K562 (cell line): ENCODE measurements around the gene VPS16. TPM values are rescaled to one million over a fixed set of nuclear protein-coding genes. Genes with fewer than 3 reads are reported as not detected.
A peak's percentile ranks its signal among the peaks of the same experiment; 100 is the strongest.

Experiments
- ATAC-seq: fragments of 200-7000 bp; cut with Tn5 transposase; 3 replicates; pipeline ENCODE4 v1.9.1; 2020; ENCODE audit warnings: moderate library complexity
- BruUV-seq: library from RNA; stranded (reverse); fragments of 400-500 nt; replicated peaks from 2 replicates; lab custom pipeline; 2021; lab: Mats Ljungman, UMichigan
- CTCF ChIA-PET: fragments of 300-600 bp; formaldehyde crosslinking; extraction: SDS; loops from one replicate; lab custom pipeline; 2021; ENCODE audit warnings: low intra/inter-chr PET ratio; lab: Yijun Ruan, JAX
- POLR2A ChIA-PET: fragments of 300-600, 350-650 bp; sonication (Branson Sonifier 250); formaldehyde crosslinking; extraction: SDS; loops from one replicate; lab custom pipeline; 2021; ENCODE audit warnings: antibody characterized with exemption, inconsistent platforms; lab: Yijun Ruan, JAX
- DNase-seq, 4 experiments: peaks; one replicate each; pipeline versions ENCODE4 v3.0.0 to v3.0.0-alpha.2; 2011 to 2018; ENCODE audit warnings: low spot score in 3 of 4, mixed read lengths in 3 of 4; ENCODE audit errors: extremely low read depth in 1 of 4
- FAIRE-seq: peaks from 2 replicates; lab custom pipeline; 2011; peaks lifted over from hg19 to GRCh38; lab: Jason Lieb, UNC
- H2AFZ ChIP-seq: 2 replicates; pipeline ENCODE4 v1.6.0; 2011; ENCODE audit warnings: low read depth, low read length, control low read depth, inconsistent platforms
- H3K27ac ChIP-seq: fragments of 200-600 bp; 3 replicates; pipeline ENCODE4 v1.8.0; 2011; ENCODE audit warnings: low read depth, mild to moderate bottlenecking, control low read depth, inconsistent platforms, low read length, moderate library complexity, mixed read lengths; ENCODE audit errors: extremely low read depth
- H3K27me3 ChIP-seq, 2 experiments: fragments of 300-600 bp in 1 of 2; 2 replicates in 1 of 2; 3 replicates in 1 of 2; pipeline versions ENCODE4 v1.6.0 to v1.8.0; 2011; ENCODE audit warnings: inconsistent platforms in 2 of 2, low read length in 2 of 2, mild to moderate bottlenecking in 1 of 2, mixed read lengths in 1 of 2, moderate library complexity in 1 of 2; ENCODE audit not compliant: control insufficient read depth in 2 of 2, insufficient read depth in 2 of 2
- H3K36me3 ChIP-seq: fragments of 300-600 bp; 3 replicates; pipeline ENCODE4 v1.8.0; 2011; ENCODE audit warnings: mild to moderate bottlenecking, low read length, inconsistent platforms; ENCODE audit not compliant: control insufficient read depth, insufficient read depth
- H3K4me1 ChIP-seq, 2 experiments: fragments of 200-600 bp in 1 of 2; replicated peaks in 1 of 2; 2 replicates in 1 of 2; 3 replicates in 1 of 2; pipeline versions ENCODE4 v1.5.1 to v1.8.0; 2011; ENCODE audit warnings: inconsistent platforms in 2 of 2, low read length in 2 of 2, mild to moderate bottlenecking in 1 of 2, mixed read lengths in 1 of 2, moderate library complexity in 1 of 2; ENCODE audit not compliant: control insufficient read depth in 2 of 2, insufficient read depth in 2 of 2
- H3K4me2 ChIP-seq: 2 replicates; pipeline ENCODE4 v1.6.1; 2011; ENCODE audit warnings: low read length, control low read depth, inconsistent platforms, mixed read lengths; ENCODE audit not compliant: insufficient read depth
- H3K4me3 ChIP-seq: fragments of 200-600 bp; sonication (generic), shearing (Covaris generic); 2 replicates; pipeline ENCODE4 v1.5.1; 2016; ENCODE audit warnings: control low read depth, inconsistent platforms
- H3K79me2 ChIP-seq: fragments of 200-600 bp; 3 replicates; pipeline ENCODE4 v1.8.0; 2011; ENCODE audit warnings: low read length, inconsistent platforms; ENCODE audit not compliant: control insufficient read depth, insufficient read depth
- H3K9ac ChIP-seq, 2 experiments: 2 replicates each; pipeline versions ENCODE4 v1.6.0 to v1.6.1; 2011; ENCODE audit warnings: low read depth in 2 of 2, low read length in 2 of 2, control low read depth in 1 of 2, inconsistent platforms in 1 of 2, mild to moderate bottlenecking in 1 of 2, mixed read lengths in 1 of 2; ENCODE audit not compliant: insufficient read depth in 1 of 2
- H3K9me1 ChIP-seq: one replicate; pipeline ENCODE4 v1.6.0; 2011; ENCODE audit warnings: inconsistent platforms, mild to moderate bottlenecking, low read length, moderate library complexity; ENCODE audit not compliant: control insufficient read depth, insufficient read depth
- H3K9me3 ChIP-seq: replicated peaks from 2 replicates; pipeline ENCODE4 v1.5.1; 2011; ENCODE audit warnings: low read depth, low read length, inconsistent platforms; ENCODE audit not compliant: control insufficient read depth, insufficient read depth
- H4K20me1 ChIP-seq: replicated peaks from 2 replicates; pipeline ENCODE4 v1.6.1; 2011; ENCODE audit warnings: low read length, inconsistent platforms, mixed read lengths; ENCODE audit not compliant: control insufficient read depth, insufficient read depth
- CBFA2T2 ChIP-seq: fragments of 450-650 bp; conservative IDR thresholded peaks from 2 replicates; pipeline ENCODE4 v1.6.1; 2017; ENCODE audit warnings: mild to moderate bottlenecking
- CBX2 ChIP-seq: fragments of 200-600 bp; sonication (generic); IDR thresholded peaks from one replicate; pipeline ENCODE4 v1.6.1; 2012; ENCODE audit warnings: mild to moderate bottlenecking, low read length, inconsistent platforms; ENCODE audit not compliant: insufficient read depth, poor library complexity, severe bottlenecking
- DDX20 ChIP-seq: fragments of 450-650 bp; IDR thresholded peaks from 2 replicates; pipeline ENCODE4 v1.6.1; 2016; ENCODE audit warnings: missing genetic modification characterization, low read depth, mild to moderate bottlenecking, missing compliant biosample characterization, moderate library complexity
- MCM5 ChIP-seq: fragments of 450-650 bp; IDR thresholded peaks from 2 replicates; pipeline ENCODE4 v1.6.1; 2016; ENCODE audit warnings: low read depth
- NFE2 ChIP-seq: IDR thresholded peaks from 2 replicates; pipeline ENCODE4 v1.6.1; 2014; ENCODE audit warnings: antibody characterized with exemption, low read depth
- SRF ChIP-seq, 2 experiments: fragments of 250-450, 450-650 bp in 1 of 2; sonication (Bioruptor Pico) in 1 of 2; sonication (generic) in 1 of 2; formaldehyde crosslinking; IDR thresholded peaks; 2 replicates each; pipeline versions ENCODE4 v1.5.0 to v1.5.1; 2020 to 2022; ENCODE audit warnings: mild to moderate bottlenecking in 1 of 2, missing genetic modification reagents in 1 of 2
- TARDBP ChIP-seq: fragments of 450-650 bp; IDR thresholded peaks from 2 replicates; pipeline ENCODE4 v1.6.1; 2016
- WGBS: fragments of 100-300 bp; shearing (Covaris generic); methylation state at CpG from one replicate; pipeline ENCODE4 v1.1.6; 2016; ENCODE audit warnings: low coverage, mixed read lengths; ENCODE audit not compliant: insufficient coverage; ENCODE audit errors: missing lambda C conversion rate; 5-methylcytosine and 5-hydroxymethylcytosine counted together
- in situ Hi-C: fragments of 300-500 bp; cut with MboI; formaldehyde crosslinking; loops from 4 replicates; pipeline ENCODE4 v1.15.0; 2018; ENCODE audit warnings: inconsistent platforms, mixed read lengths
- intact Hi-C: fragments of 100-400 bp; cut with micrococcal nuclease; formaldehyde crosslinking; loops from 2 replicates; pipeline ENCODE4 v1.14.2; 2022
- polyA plus RNA-seq, 8 experiments: library from polyadenylated mRNA; depleted of rRNA in 4 of 8; stranded (reverse) in 5 of 8; unstranded in 3 of 8; fragments of >200 nt; fragmentation: Nextera tagmentation in 2 of 8; fragmentation: Illumina TruSeq in 1 of 8; extraction: Ambion mirVana in 2 of 8; extraction: Trizol in 1 of 8; gene quantifications; 2 replicates each; pipeline versions ENCODE4 v1.2.1 to v1.2.3, GENCODE V29; 2011 to 2014; ENCODE audit warnings: inconsistent platforms in 1 of 8, missing spikeins in 1 of 8
- total RNA-seq, 7 experiments: library from RNA; depleted of rRNA in 6 of 7; stranded (reverse); fragments of >200 nt in 6 of 7; fragmentation: Illumina TruSeq in 2 of 7; extraction: Trizol in 2 of 7; gene quantifications; 2 replicates each; pipeline versions ENCODE4 v1.2.1 to v1.2.3, GENCODE V29; 2011 to 2021; ENCODE audit warnings: low replicate concordance in 1 of 7
- TF ChIP-seq, protein P1 (sequence below), 2 experiments: IDR thresholded peaks in 1 of 2; conservative IDR thresholded peaks in 1 of 2; 2 replicates each; pipeline ENCODE4 v1.6.1; 2016; ENCODE audit warnings: low read depth in 2 of 2, mild to moderate bottlenecking in 1 of 2, missing compliant biosample characterization in 1 of 2, missing genetic modification characterization in 1 of 2, moderate library complexity in 1 of 2
- TF ChIP-seq, protein P2 (sequence below): fragments of 250-450 bp; sonication (Bioruptor Pico); IDR thresholded peaks from 2 replicates; pipeline ENCODE4 v1.9.0; 2021; ENCODE audit warnings: mild to moderate bottlenecking, inconsistent platforms
- TF ChIP-seq, protein P3 (sequence below): sonication (generic); formaldehyde crosslinking; IDR thresholded peaks from 2 replicates; pipeline ENCODE4 v1.8.0; 2023; ENCODE audit warnings: missing genetic modification reagents, mild to moderate bottlenecking, borderline replicate concordance

The VPS16 gene
- total and polyA plus RNA-seq, 9 of the 15 experiments (the other 6 are each of a cell fraction or from before 2014, with no cell fraction given) = 6.8 to 24.7 (median 14.0) TPM

DNA sequence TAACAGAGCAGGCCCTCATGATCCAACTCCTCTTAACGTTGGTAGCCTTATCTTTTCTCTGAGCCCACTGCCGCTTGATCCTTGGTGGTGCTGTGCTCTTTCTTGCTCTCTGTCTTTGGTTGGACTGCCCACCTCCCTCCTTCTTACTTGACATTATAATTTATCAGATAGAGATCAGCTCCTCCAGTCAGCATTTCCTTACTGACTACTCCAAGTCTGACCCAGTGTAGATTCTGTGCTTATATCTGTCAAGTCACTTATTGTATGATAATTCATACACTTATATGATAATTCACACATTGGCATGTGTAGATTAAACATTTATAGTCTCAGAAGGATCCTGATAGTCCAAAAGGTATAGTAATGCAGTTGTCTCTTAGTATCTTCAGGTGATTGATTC lies 50.8 kb downstream of the VPS16 start (continued):
- TF ChIP-seq SRF (CRISPR knock-in tag; IDR thresholded peaks at IDR 0.05) (no peak), TARDBP (no peak), NFE2 (0 out of 2 replicates have a peak, but pooled peaks have one; percentile 39)
- TF ChIP-seq, protein P1, sequence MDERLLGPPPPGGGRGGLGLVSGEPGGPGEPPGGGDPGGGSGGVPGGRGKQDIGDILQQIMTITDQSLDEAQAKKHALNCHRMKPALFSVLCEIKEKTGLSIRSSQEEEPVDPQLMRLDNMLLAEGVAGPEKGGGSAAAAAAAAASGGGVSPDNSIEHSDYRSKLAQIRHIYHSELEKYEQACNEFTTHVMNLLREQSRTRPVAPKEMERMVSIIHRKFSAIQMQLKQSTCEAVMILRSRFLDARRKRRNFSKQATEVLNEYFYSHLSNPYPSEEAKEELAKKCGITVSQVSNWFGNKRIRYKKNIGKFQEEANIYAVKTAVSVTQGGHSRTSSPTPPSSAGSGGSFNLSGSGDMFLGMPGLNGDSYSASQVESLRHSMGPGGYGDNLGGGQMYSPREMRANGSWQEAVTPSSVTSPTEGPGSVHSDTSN (CRISPR knock-in tag; IDR thresholded peaks at IDR 0.05; ENCODE audit: low read depth) = no peak
- TF ChIP-seq, protein P1 (tag; conservative IDR thresholded peaks at IDR 0.05; ENCODE audit: low read depth) = 0 out of 2 replicates have a peak, but pooled peaks have one; percentile 21

DNA sequence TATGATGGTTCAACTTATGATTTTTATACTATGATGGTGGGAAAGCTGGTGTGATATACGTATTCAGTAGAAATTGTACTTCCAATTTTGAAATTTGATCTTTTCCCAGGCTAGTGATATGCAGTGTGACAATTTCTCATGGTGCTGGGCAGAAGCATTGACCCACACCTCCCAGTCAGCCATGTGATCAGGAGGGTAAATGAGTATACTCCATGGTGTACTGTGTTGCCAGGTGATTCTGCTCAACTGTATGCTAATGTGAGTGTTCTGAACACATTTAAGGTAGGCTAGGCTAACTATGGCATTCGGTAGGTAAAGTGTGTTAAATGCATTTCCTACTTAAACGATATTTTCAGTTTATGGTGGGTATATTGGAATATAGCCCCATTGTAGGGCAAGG lies 51.8 kb downstream of the VPS16 start:
- peaks cover 3% of the 10 kb centered on the region; the same call in 1 of the 2 replicates for H3K9me3 ChIP-seq
- POLR2A ChIA-PET = no interaction called here
- TF ChIP-seq, protein P2, sequence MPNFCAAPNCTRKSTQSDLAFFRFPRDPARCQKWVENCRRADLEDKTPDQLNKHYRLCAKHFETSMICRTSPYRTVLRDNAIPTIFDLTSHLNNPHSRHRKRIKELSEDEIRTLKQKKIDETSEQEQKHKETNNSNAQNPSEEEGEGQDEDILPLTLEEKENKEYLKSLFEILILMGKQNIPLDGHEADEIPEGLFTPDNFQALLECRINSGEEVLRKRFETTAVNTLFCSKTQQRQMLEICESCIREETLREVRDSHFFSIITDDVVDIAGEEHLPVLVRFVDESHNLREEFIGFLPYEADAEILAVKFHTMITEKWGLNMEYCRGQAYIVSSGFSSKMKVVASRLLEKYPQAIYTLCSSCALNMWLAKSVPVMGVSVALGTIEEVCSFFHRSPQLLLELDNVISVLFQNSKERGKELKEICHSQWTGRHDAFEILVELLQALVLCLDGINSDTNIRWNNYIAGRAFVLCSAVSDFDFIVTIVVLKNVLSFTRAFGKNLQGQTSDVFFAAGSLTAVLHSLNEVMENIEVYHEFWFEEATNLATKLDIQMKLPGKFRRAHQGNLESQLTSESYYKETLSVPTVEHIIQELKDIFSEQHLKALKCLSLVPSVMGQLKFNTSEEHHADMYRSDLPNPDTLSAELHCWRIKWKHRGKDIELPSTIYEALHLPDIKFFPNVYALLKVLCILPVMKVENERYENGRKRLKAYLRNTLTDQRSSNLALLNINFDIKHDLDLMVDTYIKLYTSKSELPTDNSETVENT (CRISPR knock-in tag) = no peak
- no peak for TF ChIP-seq MCM5
- no peak for TF ChIP-seq CBX2
- TF ChIP-seq, protein P3, sequence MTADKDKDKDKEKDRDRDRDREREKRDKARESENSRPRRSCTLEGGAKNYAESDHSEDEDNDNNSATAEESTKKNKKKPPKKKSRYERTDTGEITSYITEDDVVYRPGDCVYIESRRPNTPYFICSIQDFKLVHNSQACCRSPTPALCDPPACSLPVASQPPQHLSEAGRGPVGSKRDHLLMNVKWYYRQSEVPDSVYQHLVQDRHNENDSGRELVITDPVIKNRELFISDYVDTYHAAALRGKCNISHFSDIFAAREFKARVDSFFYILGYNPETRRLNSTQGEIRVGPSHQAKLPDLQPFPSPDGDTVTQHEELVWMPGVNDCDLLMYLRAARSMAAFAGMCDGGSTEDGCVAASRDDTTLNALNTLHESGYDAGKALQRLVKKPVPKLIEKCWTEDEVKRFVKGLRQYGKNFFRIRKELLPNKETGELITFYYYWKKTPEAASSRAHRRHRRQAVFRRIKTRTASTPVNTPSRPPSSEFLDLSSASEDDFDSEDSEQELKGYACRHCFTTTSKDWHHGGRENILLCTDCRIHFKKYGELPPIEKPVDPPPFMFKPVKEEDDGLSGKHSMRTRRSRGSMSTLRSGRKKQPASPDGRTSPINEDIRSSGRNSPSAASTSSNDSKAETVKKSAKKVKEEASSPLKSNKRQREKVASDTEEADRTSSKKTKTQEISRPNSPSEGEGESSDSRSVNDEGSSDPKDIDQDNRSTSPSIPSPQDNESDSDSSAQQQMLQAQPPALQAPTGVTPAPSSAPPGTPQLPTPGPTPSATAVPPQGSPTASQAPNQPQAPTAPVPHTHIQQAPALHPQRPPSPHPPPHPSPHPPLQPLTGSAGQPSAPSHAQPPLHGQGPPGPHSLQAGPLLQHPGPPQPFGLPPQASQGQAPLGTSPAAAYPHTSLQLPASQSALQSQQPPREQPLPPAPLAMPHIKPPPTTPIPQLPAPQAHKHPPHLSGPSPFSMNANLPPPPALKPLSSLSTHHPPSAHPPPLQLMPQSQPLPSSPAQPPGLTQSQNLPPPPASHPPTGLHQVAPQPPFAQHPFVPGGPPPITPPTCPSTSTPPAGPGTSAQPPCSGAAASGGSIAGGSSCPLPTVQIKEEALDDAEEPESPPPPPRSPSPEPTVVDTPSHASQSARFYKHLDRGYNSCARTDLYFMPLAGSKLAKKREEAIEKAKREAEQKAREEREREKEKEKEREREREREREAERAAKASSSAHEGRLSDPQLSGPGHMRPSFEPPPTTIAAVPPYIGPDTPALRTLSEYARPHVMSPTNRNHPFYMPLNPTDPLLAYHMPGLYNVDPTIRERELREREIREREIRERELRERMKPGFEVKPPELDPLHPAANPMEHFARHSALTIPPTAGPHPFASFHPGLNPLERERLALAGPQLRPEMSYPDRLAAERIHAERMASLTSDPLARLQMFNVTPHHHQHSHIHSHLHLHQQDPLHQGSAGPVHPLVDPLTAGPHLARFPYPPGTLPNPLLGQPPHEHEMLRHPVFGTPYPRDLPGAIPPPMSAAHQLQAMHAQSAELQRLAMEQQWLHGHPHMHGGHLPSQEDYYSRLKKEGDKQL (CRISPR knock-in tag) = no peak
- no peak for TF ChIP-seq DDX20 (tag)
- no peak for TF ChIP-seq CBFA2T2

More for the DNA sequence above, 51.8 kb downstream of the VPS16 start:
- Histone ChIP-seq H3K27me3 (no peaks in the 10 kb centered on the region), H3K79me2 (peaks cover 92% of the 10 kb centered on the region), H2AFZ (no peak overlapping the region), H3K27ac (no peak overlapping the region), H3K4me3 (no peak overlapping the region), H3K9ac (no peak overlapping the region), H4K20me1 (no peaks in the 10 kb centered on the region), H3K9me1 (peaks cover 3% of the 10 kb centered on the region), H3K36me3 (peaks cover 10% of the 10 kb centered on the region), H3K4me1 (peaks cover 8 to 35% of the 10 kb centered on the region in 2 experiments), H3K4me2 (no peak overlapping the region)
- DNase-seq (no peak), ATAC-seq (no peak), FAIRE-seq (no peak)
- in situ Hi-C loops (no loop called here), intact Hi-C loops (no loop called here)
- no TSS peak for BruUV-seq
- CTCF ChIA-PET = no interaction called here
- WGBS = 88% methylated on average over 3 of the region's 3 CpGs
